GM19238 (cell line): Measurements from ENCODE around the gene CHST13.

Source experiments
- DNase-seq: peaks from one replicate; pipeline ENCODE4 v3.0.0; 2011; ENCODE audit warnings: low spot score; ENCODE audit not compliant: insufficient read length

CHST13 gene

DNA sequence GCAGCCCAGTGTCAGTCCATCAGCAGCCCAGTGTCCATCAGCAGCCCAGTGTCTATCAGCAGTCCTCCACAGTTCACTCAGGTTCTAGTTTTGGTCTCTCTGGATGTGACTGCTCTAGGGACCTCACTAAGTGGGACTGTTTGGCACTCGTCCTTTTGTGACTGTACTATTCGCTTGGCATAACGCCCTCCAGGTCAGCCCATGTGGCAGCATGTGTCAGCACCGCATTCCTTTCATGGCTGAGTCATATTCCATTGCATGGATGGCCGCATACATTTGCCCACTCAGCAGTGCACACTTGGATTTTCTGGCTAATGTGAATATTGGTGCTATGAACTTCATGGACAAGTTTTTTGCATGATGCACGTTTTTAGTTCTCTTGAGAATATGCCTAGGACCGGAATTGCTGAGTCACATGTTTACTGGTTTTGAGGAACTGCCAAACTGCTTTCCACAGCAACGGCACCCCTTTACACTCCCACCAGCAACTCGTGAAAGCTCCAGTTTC lies 16.4 kb downstream of the CHST13 start:
- DNase-seq, result no peak

DNA sequence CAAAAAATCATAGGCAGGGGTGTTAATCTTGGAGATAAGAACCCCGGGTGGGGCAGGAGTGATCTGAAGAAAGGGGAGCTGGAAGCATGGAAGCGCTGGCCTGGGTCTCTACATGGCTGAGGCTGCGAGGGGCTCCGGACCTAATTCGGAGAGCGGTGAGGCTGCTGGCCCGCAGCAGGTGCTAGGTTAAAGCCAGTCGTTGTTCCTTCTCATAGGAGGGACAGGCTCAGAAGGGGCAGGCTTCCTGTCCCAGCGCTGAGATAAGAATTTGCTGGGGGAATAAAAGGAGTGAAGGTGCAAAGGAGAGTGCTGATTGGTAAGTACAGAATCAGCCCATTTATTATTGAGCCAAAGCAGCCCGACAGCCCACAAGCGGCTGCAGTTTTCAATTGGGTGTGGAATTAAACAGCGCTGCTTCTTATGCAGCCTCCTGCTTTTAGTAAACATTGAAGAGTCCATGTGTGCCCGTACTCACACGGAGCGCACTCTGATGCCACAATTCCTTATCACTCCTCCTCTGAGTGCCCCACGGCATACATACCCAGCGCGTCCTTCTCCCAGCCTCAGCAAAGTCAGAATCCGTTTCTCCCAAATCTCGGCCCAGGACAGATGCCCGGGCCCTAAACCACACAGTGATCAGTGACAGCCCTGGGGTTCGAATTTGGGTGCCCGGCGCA lies 17.1 kb downstream of the CHST13 start:
- DNase-seq, result no peak

DNA sequence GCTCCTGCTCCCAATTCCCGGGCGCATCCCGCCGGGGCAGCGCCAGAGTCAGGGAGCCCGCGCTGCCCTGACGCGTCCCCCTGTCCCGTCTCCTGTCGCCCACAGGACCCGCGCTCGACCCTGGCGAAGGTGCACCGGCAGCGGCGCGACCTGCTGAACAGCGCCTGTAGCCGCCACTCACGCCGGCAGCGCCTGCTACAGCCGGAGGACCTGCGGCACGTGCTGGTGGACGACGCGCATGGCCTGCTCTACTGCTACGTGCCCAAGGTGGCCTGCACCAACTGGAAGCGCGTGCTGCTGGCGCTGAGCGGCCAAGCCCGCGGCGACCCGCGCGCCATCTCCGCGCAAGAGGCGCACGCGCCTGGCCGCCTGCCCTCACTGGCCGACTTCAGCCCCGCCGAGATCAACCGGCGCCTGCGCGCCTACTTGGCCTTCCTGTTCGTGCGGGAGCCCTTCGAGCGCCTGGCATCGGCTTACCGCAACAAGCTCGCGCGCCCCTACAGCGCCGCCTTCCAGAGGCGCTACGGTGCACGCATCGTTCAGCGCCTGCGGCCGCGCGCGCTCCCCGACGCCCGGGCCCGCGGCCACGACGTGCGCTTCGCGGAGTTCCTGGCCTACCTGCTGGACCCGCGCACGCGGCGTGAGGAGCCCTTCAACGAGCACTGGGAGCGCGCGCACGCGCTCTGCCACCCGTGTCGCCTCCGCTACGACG lies 17.8 kb downstream of the CHST13 start:
- no peak for DNase-seq

DNA sequence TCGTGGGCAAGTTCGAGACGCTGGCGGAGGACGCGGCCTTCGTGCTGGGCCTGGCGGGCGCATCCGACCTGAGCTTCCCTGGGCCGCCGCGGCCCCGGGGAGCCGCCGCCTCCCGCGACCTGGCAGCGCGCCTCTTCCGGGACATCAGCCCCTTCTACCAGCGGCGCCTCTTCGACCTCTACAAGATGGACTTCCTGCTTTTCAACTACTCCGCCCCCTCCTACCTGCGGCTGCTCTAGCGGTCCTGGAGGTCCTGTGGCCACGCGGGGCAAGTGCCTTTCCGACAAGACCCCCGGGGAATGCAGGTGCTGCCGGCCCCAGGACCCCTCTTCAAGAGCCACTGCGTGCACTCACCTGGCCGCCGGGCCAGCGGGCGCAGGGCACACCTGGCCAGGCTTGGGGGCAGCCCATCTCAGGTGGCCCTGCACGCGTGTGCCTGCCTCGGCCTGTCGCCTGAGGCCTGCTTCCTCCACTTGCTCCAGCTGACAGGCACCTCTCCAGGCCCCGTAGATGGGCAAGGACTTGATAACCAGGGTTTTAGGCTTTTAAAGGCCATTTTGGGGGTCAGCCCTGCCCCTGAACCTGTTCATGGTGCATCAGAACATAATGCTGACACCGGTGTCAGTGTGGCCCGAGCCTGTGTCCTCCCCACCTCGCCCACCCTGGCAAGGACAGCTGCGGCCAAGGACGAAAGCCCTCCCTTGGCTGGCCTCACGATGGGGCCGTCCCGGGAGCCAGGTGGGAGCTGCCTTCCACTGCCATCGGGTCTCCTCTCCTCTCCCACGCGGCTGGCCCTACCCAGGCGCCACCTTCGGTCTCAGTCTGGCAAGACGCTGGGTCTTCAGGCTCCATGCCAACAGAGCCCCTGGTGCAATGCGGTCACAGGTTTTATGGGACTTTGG lies 18.6 kb downstream of the CHST13 start:
- no peak for DNase-seq

DNA sequence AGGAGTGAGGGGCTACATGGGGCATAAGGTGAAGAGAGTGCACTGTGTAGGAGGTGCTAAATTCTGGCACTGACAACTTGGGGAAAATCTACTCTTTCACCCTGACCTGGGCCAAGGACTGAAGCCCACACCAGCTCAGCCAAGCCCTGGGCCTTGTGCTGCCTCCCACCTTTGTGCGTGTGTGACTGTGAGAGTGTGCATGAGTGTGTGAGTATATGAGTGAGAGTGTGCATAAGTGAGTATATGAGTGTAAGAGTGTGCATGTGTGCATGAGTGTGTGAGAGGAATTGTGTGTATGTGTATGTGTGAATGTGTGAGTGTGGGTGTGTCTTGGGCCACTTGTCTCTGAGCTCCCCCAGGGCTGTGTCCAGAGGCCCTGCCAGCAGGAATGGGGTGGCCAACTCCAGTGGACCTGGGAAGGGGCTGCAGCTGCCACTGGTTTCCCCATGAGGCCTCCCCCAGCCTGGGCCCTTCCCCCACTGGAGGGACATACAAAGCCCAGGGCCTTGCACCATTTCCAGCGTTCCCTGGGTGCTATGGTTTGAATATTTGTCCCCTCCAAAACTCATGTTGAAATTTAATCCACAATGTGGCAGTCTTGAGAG lies 19.6 kb downstream of the CHST13 start:
- no peak for DNase-seq

DNA sequence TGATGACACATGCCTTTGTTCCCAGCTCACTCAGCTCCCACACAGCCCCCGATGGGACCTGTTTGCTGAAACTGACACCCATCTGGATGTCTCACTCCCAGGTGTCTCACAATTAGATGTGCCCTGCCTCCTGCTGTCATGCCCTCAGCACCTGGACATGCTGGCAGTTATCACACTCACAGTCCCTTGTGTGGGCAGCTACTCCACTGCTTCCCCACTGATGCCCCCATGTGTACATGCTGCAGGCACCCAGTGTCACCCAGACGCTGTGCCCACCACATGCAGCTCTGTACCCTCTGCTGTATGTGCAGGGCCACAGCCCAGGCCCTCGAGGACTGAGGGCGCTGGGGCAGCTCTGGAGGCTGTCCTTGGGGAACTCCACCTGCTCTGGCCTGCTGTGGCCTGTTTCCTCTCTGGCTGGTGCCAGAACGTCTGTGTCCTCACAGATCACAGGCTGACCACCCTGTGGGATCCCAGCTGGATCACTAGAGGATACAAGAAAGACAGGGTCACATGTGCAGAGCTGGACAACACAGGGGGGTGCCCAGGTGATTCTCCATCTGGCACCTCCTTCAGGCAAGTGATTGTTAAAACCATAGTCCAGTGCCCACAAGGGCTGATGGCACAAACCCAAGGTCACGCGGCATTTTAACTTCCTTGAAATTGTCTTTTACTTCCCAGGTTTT lies 20.8 kb downstream of the CHST13 start:
- no peak for DNase-seq

DNA sequence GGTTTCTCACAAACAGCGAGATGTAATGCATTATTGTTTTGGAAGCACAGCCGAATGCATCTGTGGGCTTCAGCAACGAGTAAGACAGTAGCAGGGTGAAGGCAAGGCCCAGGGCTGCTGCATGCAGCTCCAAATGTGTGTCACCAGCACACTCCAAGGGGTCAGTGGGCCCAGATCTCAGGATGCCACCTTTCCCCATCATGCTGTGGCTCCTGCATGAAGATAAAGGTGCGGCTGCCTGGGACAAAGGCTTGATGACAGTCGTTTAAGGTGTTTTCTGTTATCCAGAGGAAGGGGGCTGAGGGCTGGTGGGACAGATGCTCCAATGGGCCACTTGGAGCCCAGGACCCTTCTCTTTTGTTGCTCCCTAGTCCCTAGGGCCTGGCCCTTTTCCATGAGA lies 21.6 kb downstream of the CHST13 start:
- no peak for DNase-seq

DNA sequence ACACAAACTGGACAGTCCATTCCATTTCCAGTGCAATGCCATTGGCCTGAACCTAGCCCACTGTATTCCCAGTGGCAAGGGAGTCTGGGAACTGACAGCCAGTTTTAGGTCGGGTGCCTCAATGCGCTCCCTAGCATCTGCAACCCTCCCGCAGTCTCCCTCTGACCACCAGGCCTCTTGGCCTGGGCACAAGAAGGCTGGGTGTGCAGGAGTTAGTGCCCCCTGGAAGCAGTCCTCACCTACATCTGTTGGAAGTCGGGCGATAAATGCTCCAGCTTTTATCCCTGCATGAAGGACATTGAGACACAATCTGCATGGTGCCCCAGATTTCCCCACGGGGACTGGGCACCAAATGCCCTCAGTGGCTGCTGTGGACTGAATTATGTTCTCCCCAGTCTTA lies 22.1 kb downstream of the CHST13 start:
- DNase-seq, result no peak

DNA sequence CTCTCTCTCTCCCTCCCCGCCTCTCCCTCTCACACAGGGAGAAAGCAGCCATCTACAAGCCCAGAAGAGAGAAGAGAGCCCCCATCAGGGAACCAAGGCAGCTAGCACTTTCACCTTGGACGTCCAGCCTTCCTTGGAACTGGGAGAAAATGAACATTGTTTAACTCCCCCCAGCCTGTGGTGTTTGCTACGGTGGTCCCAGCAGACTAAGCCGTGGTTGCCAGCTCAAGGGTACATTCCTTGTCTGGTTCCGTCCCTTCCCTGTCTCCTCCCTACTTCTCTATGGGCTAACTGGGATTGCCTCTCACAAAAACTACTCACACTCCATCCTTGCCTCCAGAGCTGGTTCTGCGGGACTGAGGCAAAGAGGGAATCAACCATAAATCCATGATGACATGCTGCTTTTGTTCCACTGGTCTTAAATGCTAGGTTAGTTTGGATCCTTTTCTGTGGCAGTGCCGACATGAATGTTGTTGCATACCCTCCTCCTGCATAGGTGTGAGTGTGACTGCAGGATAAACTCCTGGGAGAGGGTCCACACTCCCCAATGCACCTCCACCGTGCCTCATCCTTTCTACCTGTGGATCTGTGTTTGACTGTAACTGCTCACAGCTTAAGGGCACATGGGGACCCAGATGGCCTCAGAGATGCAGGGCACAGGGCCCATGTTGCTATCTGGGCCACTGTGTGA lies 22.7 kb downstream of the CHST13 start:
- DNase-seq, result no peak

DNA sequence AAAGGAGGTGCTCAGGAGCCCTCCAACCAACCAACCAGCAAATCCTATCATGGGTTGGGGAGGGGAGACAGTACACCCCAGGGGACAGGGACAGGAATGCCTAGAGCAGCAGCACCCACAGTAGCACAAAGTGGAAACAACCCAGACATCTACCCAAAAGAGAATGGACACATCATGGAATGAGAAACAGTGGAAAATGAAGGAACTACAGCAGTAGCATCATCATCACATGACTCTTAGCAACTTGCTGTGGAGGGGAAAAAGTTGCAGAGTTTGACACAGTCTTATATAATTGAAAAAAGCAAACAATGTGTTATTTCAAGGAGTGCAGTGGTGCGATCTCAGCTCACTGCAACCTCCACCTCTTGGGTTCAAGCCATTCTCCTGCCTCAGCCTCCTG lies 23.8 kb downstream of the CHST13 start:
- DNase-seq, result no peak

DNA sequence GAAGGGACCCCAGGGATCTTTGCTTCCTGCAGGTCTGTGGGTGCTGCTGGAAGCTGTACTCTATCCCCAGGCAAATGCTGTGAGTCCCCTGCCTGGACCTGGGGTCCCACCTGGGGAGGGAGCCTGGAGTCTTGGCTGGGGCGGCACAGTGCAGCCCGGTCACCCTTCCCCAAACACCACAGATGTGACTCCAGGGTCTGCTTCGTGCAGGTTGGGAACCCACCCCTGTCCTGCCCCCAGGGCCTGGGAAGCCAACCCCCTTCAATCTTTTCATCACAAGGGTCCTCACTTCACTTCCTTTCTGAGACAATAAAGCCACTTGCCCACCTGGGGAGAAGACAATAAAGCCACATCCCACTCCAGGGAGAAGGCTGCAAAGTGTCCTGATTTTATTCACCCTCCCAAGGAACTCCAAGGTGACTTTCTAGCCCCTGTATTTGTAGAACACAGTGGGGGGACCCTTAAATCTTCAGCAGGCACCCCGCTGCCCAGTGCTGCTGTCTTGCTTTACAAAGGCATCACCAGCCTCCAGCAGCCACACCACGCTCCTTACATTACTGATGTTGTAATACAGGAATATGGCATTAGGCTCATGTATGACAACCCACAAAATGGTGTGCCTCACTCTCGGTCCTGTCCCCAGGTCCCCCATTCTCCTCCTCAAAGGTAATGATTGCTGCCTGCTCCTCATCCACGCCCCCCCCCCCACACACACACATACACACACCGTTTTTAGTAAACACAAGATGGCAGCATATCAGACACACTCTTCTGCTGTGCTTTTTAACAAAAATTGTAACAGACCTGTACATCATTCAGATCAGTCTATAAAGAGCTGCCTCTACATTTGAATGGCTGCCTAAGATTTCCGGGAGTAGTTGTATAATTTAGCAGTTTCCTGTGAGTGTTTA lies 24.9 kb downstream of the CHST13 start:
- no peak for DNase-seq

DNA sequence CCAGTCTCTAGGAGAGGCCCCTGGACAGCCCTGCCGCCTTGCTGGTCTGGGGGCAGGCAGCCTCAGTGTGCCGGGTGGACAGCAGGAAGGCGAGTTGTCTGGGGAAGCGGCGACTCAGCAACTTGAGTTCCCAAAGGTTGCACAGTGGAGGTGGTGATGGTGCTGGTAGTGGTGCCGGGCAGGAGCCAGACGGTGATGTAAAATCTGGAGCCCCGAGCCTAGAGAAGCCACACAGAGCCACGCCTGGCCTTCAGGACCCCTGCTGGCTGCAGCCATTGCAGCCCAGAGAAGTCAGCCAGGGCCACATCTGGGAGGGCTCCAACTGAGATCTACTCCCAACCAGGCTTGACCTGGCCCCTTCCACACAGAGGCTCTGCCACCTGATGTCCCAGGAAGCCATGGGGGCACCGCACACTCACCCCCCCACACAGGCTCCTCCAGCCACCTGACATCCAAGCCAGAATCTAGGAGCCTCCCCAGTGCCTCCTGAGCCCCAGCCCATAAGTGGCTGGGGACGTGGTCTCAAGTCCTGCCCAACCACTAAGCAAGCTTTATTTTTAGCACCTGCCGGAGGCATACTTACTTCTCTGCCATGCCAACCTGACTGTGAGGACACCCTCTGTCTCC lies 26.0 kb downstream of the CHST13 start:
- no peak for DNase-seq

DNA sequence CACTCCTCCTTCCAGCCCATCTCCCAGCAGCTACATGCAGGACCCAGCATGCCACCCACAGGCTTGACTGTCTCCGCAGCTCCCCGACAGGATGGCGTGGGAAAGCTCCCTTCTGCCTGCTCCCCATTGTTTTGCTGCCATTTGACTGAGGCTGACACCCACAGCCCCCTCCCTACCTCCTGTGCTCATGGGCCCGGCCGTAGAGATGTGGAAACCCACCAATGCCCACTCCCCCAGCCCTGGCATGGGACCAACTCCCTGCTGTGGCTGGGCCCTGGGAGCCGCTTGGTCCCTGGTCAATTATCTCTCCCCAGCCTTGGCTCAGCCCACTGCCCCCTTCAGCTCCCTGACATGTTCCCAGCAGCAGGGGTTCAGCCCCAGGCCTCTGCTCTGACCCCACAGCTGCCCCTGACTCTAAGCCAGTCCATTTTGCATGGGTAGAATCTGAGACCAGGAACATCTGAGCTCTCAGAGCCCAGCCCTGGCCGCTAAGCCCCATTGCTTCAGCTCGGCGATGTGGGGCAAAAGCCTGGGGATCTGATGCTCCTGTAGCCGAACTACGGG lies 26.6 kb downstream of the CHST13 start:
- no peak for DNase-seq

DNA sequence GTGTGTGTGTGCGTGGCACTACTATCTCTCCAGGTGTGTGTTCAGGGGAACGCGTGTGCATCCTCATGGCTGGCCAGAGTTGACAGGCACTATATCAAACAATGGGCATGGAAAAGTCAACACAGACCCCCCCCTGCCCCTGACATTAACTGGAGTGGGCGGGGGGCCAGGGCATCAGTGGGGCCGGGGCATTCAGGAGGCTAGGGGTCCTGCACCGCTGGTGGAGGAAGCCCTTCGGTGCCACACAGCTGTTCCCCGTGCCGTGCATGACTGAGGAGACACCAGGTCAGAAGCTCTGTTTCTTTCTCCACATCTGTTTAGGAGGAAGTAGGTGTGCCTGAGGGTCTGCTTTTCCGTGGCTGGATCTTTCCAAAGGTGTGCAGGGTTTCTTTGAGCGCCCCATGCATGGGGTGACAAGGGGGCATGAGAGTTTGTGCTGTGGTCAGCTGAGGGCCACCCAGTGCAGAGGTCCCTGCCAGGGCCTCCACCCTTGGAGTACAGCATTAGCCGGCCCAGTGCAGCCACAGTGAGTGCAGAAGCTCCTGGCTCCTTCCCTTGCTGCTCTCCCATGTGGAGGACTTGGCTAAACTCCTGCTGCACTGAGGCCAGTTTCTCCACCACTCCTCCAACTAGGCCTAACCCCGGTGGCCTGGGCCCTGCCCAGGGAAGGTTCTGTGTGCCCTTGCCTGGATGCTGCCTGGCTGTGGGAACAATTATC lies 27.3 kb downstream of the CHST13 start:
- no peak for DNase-seq

DNA sequence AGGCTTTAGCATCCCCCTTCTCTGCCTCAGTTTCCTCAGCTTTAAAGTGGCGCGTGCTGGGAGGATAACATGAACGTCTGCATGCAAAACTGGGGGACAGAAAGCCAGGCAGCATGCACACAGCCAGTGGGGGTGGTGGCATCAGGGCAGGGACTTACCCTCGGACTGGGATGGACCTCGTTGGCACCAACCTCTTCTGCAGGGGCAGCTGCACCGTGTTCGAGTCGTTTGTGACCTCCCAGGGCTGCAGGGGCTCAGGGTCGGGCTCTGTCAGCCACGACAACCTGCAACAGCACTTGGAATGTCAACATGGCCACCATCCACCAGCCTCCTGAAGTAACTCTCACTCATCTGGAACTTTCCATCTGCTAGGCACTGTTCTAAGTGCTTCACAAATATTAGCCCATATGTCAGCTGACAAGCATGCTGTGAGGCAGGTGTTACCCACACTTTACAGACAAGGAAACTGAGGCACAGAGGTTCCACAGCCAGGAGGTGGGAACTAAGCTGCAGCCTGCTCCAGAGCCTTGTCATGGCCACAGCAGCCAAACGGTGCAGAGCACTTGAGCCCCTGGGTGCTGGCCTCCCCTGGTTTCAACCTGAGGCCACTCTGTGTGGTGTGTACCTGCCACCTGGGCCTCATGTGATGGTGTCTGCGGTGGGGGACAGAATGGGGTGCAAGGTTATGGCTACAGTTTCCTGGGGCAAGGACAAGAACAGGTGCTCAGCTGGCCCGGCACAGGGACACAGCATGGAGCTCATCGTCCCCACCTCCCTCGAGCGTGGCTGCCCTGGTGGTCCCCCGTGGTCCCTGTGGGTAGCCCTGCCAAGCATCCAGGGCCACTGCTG lies 28.1 kb downstream of the CHST13 start:
- DNase-seq, result no peak

DNA sequence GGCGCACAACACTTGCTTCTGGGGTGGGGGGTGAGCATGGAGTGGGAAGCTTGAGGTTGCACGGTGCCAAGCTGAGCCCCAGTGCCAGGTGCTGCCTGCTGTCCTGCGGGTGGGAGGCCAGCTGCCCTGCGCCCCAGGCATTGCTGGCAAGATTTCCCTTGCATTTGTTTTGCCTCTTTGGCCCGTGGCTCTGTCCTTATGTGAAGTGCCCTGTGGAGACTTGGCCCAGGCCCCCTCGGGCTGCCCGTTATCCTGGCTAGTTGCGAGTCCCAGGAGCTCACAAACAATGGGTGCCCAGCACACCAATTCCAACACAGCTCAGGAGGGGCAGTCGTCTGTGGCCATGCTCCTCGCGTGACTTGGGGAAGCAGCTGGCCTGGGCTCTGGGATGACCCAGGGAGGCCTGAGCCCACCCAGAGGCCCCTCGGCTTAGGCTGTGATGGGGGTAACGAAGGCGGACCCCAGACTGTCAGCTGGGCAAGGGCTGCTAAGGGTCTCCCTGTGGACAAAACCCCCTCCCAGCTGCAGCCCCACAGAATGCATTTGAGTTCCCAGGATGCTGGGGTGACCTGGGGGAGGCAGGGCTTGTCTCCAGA lies 28.8 kb downstream of the CHST13 start:
- no peak for DNase-seq
